BJ (cell line): ENCODE results near the gene TNFSF13. TPM values are rescaled to one million over a fixed set of nuclear protein-coding genes. Genes with fewer than 3 reads are reported as not detected.

Experiments
- CTCF ChIA-PET: fragments of 350-600 bp; formaldehyde crosslinking; extraction: SDS; loops from one replicate; lab custom pipeline; 2021; ENCODE audit warnings: antibody characterized with exemption, inconsistent platforms; lab: Yijun Ruan, JAX
- POLR2A ChIA-PET: fragments of 300-600 bp; sonication (Branson Sonifier 250); formaldehyde crosslinking; extraction: SDS; loops from one replicate; lab custom pipeline; 2021; ENCODE audit warnings: antibody characterized with exemption; lab: Charles Lee
- DNase-seq: peaks from one replicate; pipeline ENCODE4 v3.0.0-alpha.2; 2011; ENCODE audit warnings: low read depth
- H3K27me3 ChIP-seq: 2 replicates; pipeline ENCODE4 v1.6.0; 2011; ENCODE audit warnings: low read length; ENCODE audit not compliant: control insufficient read depth, insufficient read depth
- H3K36me3 ChIP-seq: 2 replicates; pipeline ENCODE4 v1.5.1; 2011; ENCODE audit warnings: low read length; ENCODE audit not compliant: control insufficient read depth, insufficient read depth
- H3K4me3 ChIP-seq: 2 replicates; pipeline ENCODE4 v1.5.1; 2011; ENCODE audit warnings: low read depth, mild to moderate bottlenecking, control low read depth, low read length
- CTCF ChIP-seq: IDR thresholded peaks from 2 replicates; pipeline ENCODE4 v1.5.1; 2011; ENCODE audit warnings: low read depth, mild to moderate bottlenecking, control low read depth, inconsistent platforms, low read length, moderate library complexity; ENCODE audit not compliant: insufficient read depth
- polyA plus RNA-seq: library from polyadenylated mRNA; depleted of rRNA; stranded (reverse); fragments of >200 nt; gene quantifications from 2 replicates; pipeline ENCODE4 v1.2.3, GENCODE V29; 2011

TNFSF13 gene
- polyA plus RNA-seq, 1 experiment, result 2.4 TPM

- no peak for DNase-seq
- H3K27me3 ChIP-seq, result no peaks in the 10 kb centered on the region
- no peak for TF ChIP-seq CTCF
These were observed 7.2 kb upstream of the TNFSF13 start for GRCh38 chr17:7551396-7551795.

GRCh38 chr17:7552621-7553051 is 5.9 kb upstream of the TNFSF13 start:
- Histone ChIP-seq H3K27me3 (no peaks in the 10 kb centered on the region), H3K4me3 (no peak overlapping the region), H3K36me3 (no peaks in the 10 kb centered on the region; the same call in 1 of the 2 replicates)
- DNase-seq, result no peak
- ChIA-PET POLR2A (no interaction called here), CTCF (interaction anchor here (1.0 to 5.9 kb wide), 2 partner anchors 8 to 10 kb away, joined by 3 to 41 read pairs; partner anchors contain the start of gene SENP3)
- no peak for TF ChIP-seq CTCF

More at GRCh38 chr17:7551396-7551795, 7.2 kb upstream of the TNFSF13 start:
- no peaks in the 10 kb centered on the region; the same call in 1 of the 2 replicates for H3K36me3 ChIP-seq
- ChIA-PET POLR2A (no interaction called here), CTCF (interaction anchor here (0.6 to 5.9 kb wide), 2 partner anchors 9 to 38 kb away, joined by 4 to 41 read pairs; partner anchors contain the start of gene SENP3)
- no peak overlapping the region for H3K4me3 ChIP-seq

- ChIA-PET CTCF (interaction anchor here (5.9 kb wide), 1 partner anchor 7 kb away, joined by 41 read pairs; the partner anchor contains the start of gene SENP3), POLR2A (no interaction called here)
- H3K36me3 ChIP-seq, result no peaks in the 10 kb centered on the region; the same call in 1 of the 2 replicates
- H3K4me3 ChIP-seq, result no peak overlapping the region
- no peak for DNase-seq
- H3K27me3 ChIP-seq, result no peaks in the 10 kb centered on the region
- TF ChIP-seq CTCF, result no peak
These were observed 5.2 kb upstream of the TNFSF13 start for GRCh38 chr17:7553356-7553755.

GRCh38 chr17:7555320-7555948 is 3.1 kb upstream of the TNFSF13 start:
- no peak for TF ChIP-seq CTCF
- no peak for DNase-seq
- ChIA-PET CTCF (interaction anchor here (0.5 to 1.4 kb wide), 4 partner anchors 22 to 117 kb away, joined by 3 to 4 read pairs (median 3); partner anchors contain the start of gene FGF11), POLR2A (interaction anchor here (0.5 to 0.6 kb wide), 2 partner anchors 67 to 117 kb away, joined by 3 to 5 read pairs; no protein-coding TSS in a partner anchor)
- no peaks in the 10 kb centered on the region; the same call in 1 of the 2 replicates for H3K36me3 ChIP-seq
- H3K27me3 ChIP-seq, result no peaks in the 10 kb centered on the region
- H3K4me3 ChIP-seq, result no peak overlapping the region

- no peaks in the 10 kb centered on the region for H3K27me3 ChIP-seq
- ChIA-PET POLR2A (no interaction called here), CTCF (interaction anchor here (2.6 kb wide), 2 partner anchors 33 to 42 kb away, joined by 11 to 20 read pairs; partner anchors contain the start of gene SOX15)
These were observed 1.9 kb upstream of the TNFSF13 start for GRCh38 chr17:7556627-7557026.

More at GRCh38 chr17:7556627-7557026, 1.9 kb upstream of the TNFSF13 start:
- Histone ChIP-seq H3K36me3 (no peaks in the 10 kb centered on the region; the same call in 1 of the 2 replicates), H3K4me3 (no peak overlapping the region)
- no peak for TF ChIP-seq CTCF
- no peak for DNase-seq
